ENCODE results near the gene PTTG1IP.
"Not testable (repeated sequence)": the region's sequence is repeated elsewhere in the genome, so short reads cannot be mapped to it uniquely, and the experiment has no call there.

The PTTG1IP gene

GRCh38 chr21:44880405-44881197 is 7.1 kb upstream of the PTTG1IP start:
- peak; percentile 27 for ATAC-seq

GRCh38 chr21:44879238-44879637 is 5.7 kb upstream of the PTTG1IP start:
- ATAC-seq = not testable (repeated sequence)

GRCh38 chr21:44878053-44878982 is 4.8 kb upstream of the PTTG1IP start:
- ATAC-seq = no peak

- no peak for ATAC-seq
Observed at GRCh38 chr21:44876849-44877575, 3.5 kb upstream of the PTTG1IP start.

- no peak for ATAC-seq
Observed at GRCh38 chr21:44875316-44875700, 1.8 kb upstream of the PTTG1IP start.

- ATAC-seq = no peak
Observed at GRCh38 chr21:44874497-44875315, 1.2 kb upstream of the PTTG1IP start.

- no peak for ATAC-seq
Observed at GRCh38 chr21:44874240-44874496, 678 bp upstream of the PTTG1IP start.

GRCh38 chr21:44872649-44873355 is 688 bp downstream of the PTTG1IP start:
- ATAC-seq = no peak

- no peak for ATAC-seq
Observed at GRCh38 chr21:44872323-44872648, 1.2 kb downstream of the PTTG1IP start.

- ATAC-seq = no peak
Observed at GRCh38 chr21:44871576-44872269, 1.8 kb downstream of the PTTG1IP start.

GRCh38 chr21:44870748-44871495 is 2.6 kb downstream of the PTTG1IP start:
- no peak for ATAC-seq

- no peak for ATAC-seq
Observed at GRCh38 chr21:44869781-44870747, 3.4 kb downstream of the PTTG1IP start.

- no peak for ATAC-seq
Observed at GRCh38 chr21:44868707-44869106, 4.8 kb downstream of the PTTG1IP start.

- ATAC-seq = peak; percentile 57 to 61
Observed at GRCh38 chr21:44867999-44868700, 5.3 kb downstream of the PTTG1IP start.

- no peak for ATAC-seq
Observed at GRCh38 chr21:44867464-44867863, 6.0 kb downstream of the PTTG1IP start.

- no peak for ATAC-seq
Observed at GRCh38 chr21:44866780-44867179, 6.7 kb downstream of the PTTG1IP start.

- peak; percentile 42 to 71 for ATAC-seq
Observed at GRCh38 chr21:44865561-44866280, 7.8 kb downstream of the PTTG1IP start.

Data from activated CD4-positive, CD25-positive, alpha-beta regulatory T cell treated with anti-CD3 and anti-CD28 coated beads, Interleukin-2, amount 50 U/mL, for 24 hours (primary cell).